Panc1 (cell line): ENCODE data around the gene ASB4.

Experiments used
- POLR2AphosphoS5 ChIP-seq: IDR thresholded peaks from 2 replicates; pipeline ENCODE4 v1.6.1; 2012; ENCODE audit warnings: mild to moderate bottlenecking, low read depth, low read length, moderate library complexity
- SIN3A ChIP-seq: IDR thresholded peaks from 2 replicates; pipeline ENCODE4 v1.6.1; 2012; ENCODE audit warnings: low read depth, mild to moderate bottlenecking, low read length, moderate library complexity, borderline replicate concordance; ENCODE audit not compliant: insufficient read depth
- TF ChIP-seq, protein P1 (sequence below): fragments of 450-650 bp; IDR thresholded peaks from 2 replicates; pipeline ENCODE4 v1.5.1; 2017; ENCODE audit warnings: mild to moderate bottlenecking
- TF ChIP-seq, protein P2 (sequence below), 2 experiments: IDR thresholded peaks; 2 replicates each; pipeline ENCODE4 v1.6.1; 2011 to 2012; ENCODE audit warnings: low read depth in 2 of 2, control low read depth in 1 of 2, low read length in 1 of 2, mild to moderate bottlenecking in 1 of 2, moderate library complexity in 1 of 2; ENCODE audit not compliant: insufficient read depth in 1 of 2

DNA sequence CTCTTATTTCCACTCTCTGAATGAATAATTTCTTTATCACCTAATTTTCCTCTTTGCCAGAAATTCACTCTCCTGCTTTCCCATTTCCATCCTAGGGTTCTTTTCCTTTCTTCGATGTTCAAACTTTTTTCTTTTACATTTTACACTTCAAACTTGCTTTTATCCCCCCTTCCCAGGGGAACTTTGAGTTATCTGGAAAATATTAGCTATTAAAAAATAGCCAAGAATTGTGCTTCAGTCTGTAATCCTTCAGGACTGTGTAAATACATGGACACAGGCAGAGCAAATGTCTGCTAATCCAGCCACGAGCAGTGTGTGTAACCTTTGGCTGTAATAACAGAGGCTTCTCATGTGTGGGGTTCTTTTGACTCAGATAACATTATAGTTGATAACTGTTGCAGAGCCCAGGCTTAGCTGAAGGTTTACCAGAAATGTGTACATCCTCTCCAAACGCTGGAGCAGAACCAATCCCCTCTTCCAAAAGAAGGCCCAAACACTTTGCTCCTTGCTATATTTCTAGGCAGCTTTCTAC is 4.6 kb downstream of the ASB4 start:
- TF ChIP-seq, protein P1, sequence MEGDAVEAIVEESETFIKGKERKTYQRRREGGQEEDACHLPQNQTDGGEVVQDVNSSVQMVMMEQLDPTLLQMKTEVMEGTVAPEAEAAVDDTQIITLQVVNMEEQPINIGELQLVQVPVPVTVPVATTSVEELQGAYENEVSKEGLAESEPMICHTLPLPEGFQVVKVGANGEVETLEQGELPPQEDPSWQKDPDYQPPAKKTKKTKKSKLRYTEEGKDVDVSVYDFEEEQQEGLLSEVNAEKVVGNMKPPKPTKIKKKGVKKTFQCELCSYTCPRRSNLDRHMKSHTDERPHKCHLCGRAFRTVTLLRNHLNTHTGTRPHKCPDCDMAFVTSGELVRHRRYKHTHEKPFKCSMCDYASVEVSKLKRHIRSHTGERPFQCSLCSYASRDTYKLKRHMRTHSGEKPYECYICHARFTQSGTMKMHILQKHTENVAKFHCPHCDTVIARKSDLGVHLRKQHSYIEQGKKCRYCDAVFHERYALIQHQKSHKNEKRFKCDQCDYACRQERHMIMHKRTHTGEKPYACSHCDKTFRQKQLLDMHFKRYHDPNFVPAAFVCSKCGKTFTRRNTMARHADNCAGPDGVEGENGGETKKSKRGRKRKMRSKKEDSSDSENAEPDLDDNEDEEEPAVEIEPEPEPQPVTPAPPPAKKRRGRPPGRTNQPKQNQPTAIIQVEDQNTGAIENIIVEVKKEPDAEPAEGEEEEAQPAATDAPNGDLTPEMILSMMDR: no peak
- TF ChIP-seq, protein P2, sequence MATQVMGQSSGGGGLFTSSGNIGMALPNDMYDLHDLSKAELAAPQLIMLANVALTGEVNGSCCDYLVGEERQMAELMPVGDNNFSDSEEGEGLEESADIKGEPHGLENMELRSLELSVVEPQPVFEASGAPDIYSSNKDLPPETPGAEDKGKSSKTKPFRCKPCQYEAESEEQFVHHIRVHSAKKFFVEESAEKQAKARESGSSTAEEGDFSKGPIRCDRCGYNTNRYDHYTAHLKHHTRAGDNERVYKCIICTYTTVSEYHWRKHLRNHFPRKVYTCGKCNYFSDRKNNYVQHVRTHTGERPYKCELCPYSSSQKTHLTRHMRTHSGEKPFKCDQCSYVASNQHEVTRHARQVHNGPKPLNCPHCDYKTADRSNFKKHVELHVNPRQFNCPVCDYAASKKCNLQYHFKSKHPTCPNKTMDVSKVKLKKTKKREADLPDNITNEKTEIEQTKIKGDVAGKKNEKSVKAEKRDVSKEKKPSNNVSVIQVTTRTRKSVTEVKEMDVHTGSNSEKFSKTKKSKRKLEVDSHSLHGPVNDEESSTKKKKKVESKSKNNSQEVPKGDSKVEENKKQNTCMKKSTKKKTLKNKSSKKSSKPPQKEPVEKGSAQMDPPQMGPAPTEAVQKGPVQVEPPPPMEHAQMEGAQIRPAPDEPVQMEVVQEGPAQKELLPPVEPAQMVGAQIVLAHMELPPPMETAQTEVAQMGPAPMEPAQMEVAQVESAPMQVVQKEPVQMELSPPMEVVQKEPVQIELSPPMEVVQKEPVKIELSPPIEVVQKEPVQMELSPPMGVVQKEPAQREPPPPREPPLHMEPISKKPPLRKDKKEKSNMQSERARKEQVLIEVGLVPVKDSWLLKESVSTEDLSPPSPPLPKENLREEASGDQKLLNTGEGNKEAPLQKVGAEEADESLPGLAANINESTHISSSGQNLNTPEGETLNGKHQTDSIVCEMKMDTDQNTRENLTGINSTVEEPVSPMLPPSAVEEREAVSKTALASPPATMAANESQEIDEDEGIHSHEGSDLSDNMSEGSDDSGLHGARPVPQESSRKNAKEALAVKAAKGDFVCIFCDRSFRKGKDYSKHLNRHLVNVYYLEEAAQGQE (IDR thresholded peaks at IDR 0.05; ENCODE audit: insufficient read depth in 1 of 2, low read depth in 2 of 2, low read length in 1 of 2): no peak
- TF ChIP-seq POLR2AphosphoS5 (no peak), SIN3A (no peak)
